Astrocyte (in vitro differentiated cells and primary cell): ENCODE measurements around the gene HOXD13. TPM values are rescaled to one million over a fixed set of nuclear protein-coding genes. Genes with fewer than 3 reads are reported as not detected.
A peak's percentile ranks its signal among the peaks of the same experiment; 100 is the strongest.

Experiments
- DNase-seq: peaks from one replicate; pipeline ENCODE4 v3.0.0-alpha.2; 2010; ENCODE audit warnings: low read depth
- FAIRE-seq: peaks from 2 replicates; lab custom pipeline; 2011; peaks lifted over from hg19 to GRCh38; lab: Jason Lieb, UNC
- H2AFZ ChIP-seq: 2 replicates; pipeline ENCODE4 v1.6.0; 2012; ENCODE audit warnings: low read depth, low read length, inconsistent platforms
- H3K27ac ChIP-seq: 2 replicates; pipeline ENCODE4 v1.5.1; 2011; ENCODE audit warnings: low read depth, low read length, inconsistent platforms
- H3K27me3 ChIP-seq: 2 replicates; pipeline ENCODE4 v1.6.0; 2011; ENCODE audit warnings: low read length, inconsistent platforms; ENCODE audit not compliant: insufficient read depth
- H3K36me3 ChIP-seq: 2 replicates; pipeline ENCODE4 v1.5.1; 2011; ENCODE audit warnings: low read length, inconsistent platforms; ENCODE audit not compliant: insufficient read depth
- H3K4me1 ChIP-seq: 2 replicates; pipeline ENCODE4 v1.5.1; 2011; ENCODE audit warnings: low read length, inconsistent platforms; ENCODE audit not compliant: insufficient read depth
- H3K4me2 ChIP-seq: 2 replicates; pipeline ENCODE4 v1.6.0; 2012; ENCODE audit warnings: low read length, inconsistent platforms
- H3K4me3 ChIP-seq: 2 replicates; pipeline ENCODE4 v1.5.1; 2011; ENCODE audit warnings: low read depth, mild to moderate bottlenecking, low read length, inconsistent platforms; ENCODE audit not compliant: insufficient read depth
- H3K79me2 ChIP-seq: 2 replicates; pipeline ENCODE4 v1.6.0; 2012; ENCODE audit warnings: mild to moderate bottlenecking, low read length, inconsistent platforms; ENCODE audit not compliant: insufficient read depth
- H3K9ac ChIP-seq: 2 replicates; pipeline ENCODE4 v1.6.0; 2012; ENCODE audit warnings: mild to moderate bottlenecking, low read length, inconsistent platforms
- H3K9me3 ChIP-seq: 2 replicates; pipeline ENCODE4 v1.5.1; 2012; ENCODE audit warnings: low read depth, mild to moderate bottlenecking, low read length, inconsistent platforms; ENCODE audit not compliant: insufficient read depth
- H4K20me1 ChIP-seq: 2 replicates; pipeline ENCODE4 v1.6.0; 2012; ENCODE audit warnings: low read length, inconsistent platforms; ENCODE audit not compliant: insufficient read depth
- H3K27ac Mint-ChIP-seq: one replicate; pipeline ENCODE4 v1.8.0; 2021; ENCODE audit warnings: mild to moderate bottlenecking, mixed read lengths; ENCODE audit not compliant: unreplicated experiment
- H3K27me3 Mint-ChIP-seq: one replicate; pipeline ENCODE4 v1.8.0; 2021; ENCODE audit warnings: low read depth, mixed read lengths; ENCODE audit not compliant: unreplicated experiment
- H3K36me3 Mint-ChIP-seq: one replicate; pipeline ENCODE4 v1.8.0; 2021; ENCODE audit warnings: low read depth, mixed read lengths; ENCODE audit not compliant: unreplicated experiment
- H3K4me1 Mint-ChIP-seq: one replicate; pipeline ENCODE4 v1.8.0; 2021; ENCODE audit warnings: low read depth, mixed read lengths; ENCODE audit not compliant: unreplicated experiment
- H3K4me3 Mint-ChIP-seq: one replicate; pipeline ENCODE4 v1.8.0; 2021; ENCODE audit warnings: mild to moderate bottlenecking, moderate library complexity, mixed read lengths; ENCODE audit not compliant: unreplicated experiment
- H3K9me3 Mint-ChIP-seq: one replicate; pipeline ENCODE4 v1.8.0; 2021; ENCODE audit warnings: mild to moderate bottlenecking, mixed read lengths; ENCODE audit not compliant: unreplicated experiment
- CTCF ChIP-seq: IDR thresholded peaks from 2 replicates; pipeline ENCODE4 v1.5.1; 2011; ENCODE audit warnings: low read depth, mild to moderate bottlenecking, inconsistent platforms, low read length, moderate library complexity; ENCODE audit not compliant: insufficient read depth
- EZH2 ChIP-seq: IDR thresholded peaks from 2 replicates; pipeline ENCODE4 v1.6.1; 2012; ENCODE audit warnings: mild to moderate bottlenecking, low read length, inconsistent platforms; ENCODE audit not compliant: insufficient read depth
- total RNA-seq: library from RNA; stranded (reverse); gene quantifications from 2 replicates; pipeline ENCODE4 v1.2.1, GENCODE V29; 2021

The HOXD13 gene
- total RNA-seq, 1 donor from 2014 or later, result not detected

GRCh38 chr2:176106581-176107539 lies 14.3 kb downstream of the HOXD13 start, which contains the start of gene HOXD11:
Gene HOXD11, plus strand, starts transcription at chr2:176107280. Its CDS starts 76 bp downstream, at chr2:176107356.
- H3K9ac ChIP-seq, result no peak within 1 kb of the TSS
- Mint-ChIP-seq H3K27ac (peak within 1 kb of the TSS; percentile 80), H3K36me3 (no peaks in the 10 kb centered on the region), H3K9me3 (peaks cover 22% of the 10 kb centered on the region), H3K27me3 (peaks cover 82% of the 10 kb centered on the region), H3K4me1 (peaks cover 4% of the 10 kb centered on the region), H3K4me3 (peak within 1 kb of the TSS; percentile 34)
- H3K4me2 ChIP-seq, result peak within 1 kb of the TSS; percentile 44
- H3K79me2 ChIP-seq, result no peaks in the 10 kb centered on the region
- TF ChIP-seq EZH2 (peak; percentile 84), CTCF (no peak)
- H3K4me1 ChIP-seq, result no peaks in the 10 kb centered on the region
- no peak for FAIRE-seq
- no peak within 1 kb of the TSS for H2AFZ ChIP-seq
- H4K20me1 ChIP-seq, result peaks cover 4% of the 10 kb centered on the region
- H3K36me3 ChIP-seq, result no peaks in the 10 kb centered on the region
- H3K27me3 ChIP-seq, result peaks cover 87% of the 10 kb centered on the region
- peaks cover 9% of the 10 kb centered on the region for H3K9me3 ChIP-seq
- no peak within 1 kb of the TSS for H3K27ac ChIP-seq
- no peak for DNase-seq
- H3K4me3 ChIP-seq, result no peak within 1 kb of the TSS

GRCh38 chr2:176107731-176108181 lies 15.2 kb downstream of the HOXD13 start:
- Histone ChIP-seq H2AFZ (no peak overlapping the region), H3K4me2 (no peak overlapping the region), H3K27me3 (peaks cover 87% of the 10 kb centered on the region), H3K4me1 (no peaks in the 10 kb centered on the region), H3K36me3 (no peaks in the 10 kb centered on the region), H3K4me3 (no peak overlapping the region), H3K9me3 (peaks cover 4% of the 10 kb centered on the region), H4K20me1 (peaks cover 4% of the 10 kb centered on the region), H3K79me2 (no peaks in the 10 kb centered on the region), H3K27ac (no peak overlapping the region), H3K9ac (no peak overlapping the region)
- no peak for TF ChIP-seq CTCF
- peak; percentile 28 for TF ChIP-seq EZH2
- peaks cover 17% of the 10 kb centered on the region for H3K9me3 Mint-ChIP-seq
- FAIRE-seq (no peak), DNase-seq (no peak)
- no peaks in the 10 kb centered on the region for H3K36me3 Mint-ChIP-seq
- H3K27me3 Mint-ChIP-seq, result peaks cover 80% of the 10 kb centered on the region
- H3K27ac Mint-ChIP-seq, result no peak overlapping the region
- no peak overlapping the region for H3K4me3 Mint-ChIP-seq
- H3K4me1 Mint-ChIP-seq, result peaks cover 4% of the 10 kb centered on the region
